PC-3 (cell line): Measurements from ENCODE around the gene MFNG. TPM values are rescaled to one million over a fixed set of nuclear protein-coding genes. Genes with fewer than 3 reads are reported as not detected.
"Not testable (repeated sequence)": the region's sequence is repeated elsewhere in the genome, so short reads cannot be mapped to it uniquely, and the experiment has no call there.

Experiments
- ATAC-seq: fragments of 200-7000 bp; cut with Tn5 transposase; 2 replicates; pipeline ENCODE4 v1.9.1; 2020; ENCODE audit warnings: mild to moderate bottlenecking, moderate library complexity
- BruUV-seq: library from RNA; stranded (reverse); fragments of 400-500 nt; replicated peaks from 2 replicates; lab custom pipeline; 2021; lab: Mats Ljungman, UMichigan
- CTCF ChIA-PET: fragments of 300-600 bp; sonication (Branson Sonifier 250); formaldehyde crosslinking; loops from one replicate; lab custom pipeline; 2022; ENCODE audit warnings: antibody characterized with exemption; lab: Charles Lee
- POLR2A ChIA-PET: fragments of 300-600 bp; sonication (Branson Sonifier 250); formaldehyde crosslinking; loops from one replicate; lab custom pipeline; 2022; ENCODE audit warnings: antibody characterized with exemption; ENCODE audit not compliant: unreplicated experiment; lab: Charles Lee
- DNase-seq: peaks from one replicate; pipeline ENCODE4 v3.0.0-alpha.2; 2015
- H2AFZ ChIP-seq: fragments of 300-600 bp; sonication (generic); 2 replicates; pipeline ENCODE4 v1.6.0; 2016; ENCODE audit warnings: antibody characterized with exemption, low read length
- H3F3A ChIP-seq: fragments of 300-600 bp; sonication (generic); one replicate; pipeline ENCODE4 v1.6.0; 2017; ENCODE audit warnings: antibody characterized with exemption, low read length, control low read depth, mild to moderate bottlenecking; ENCODE audit not compliant: unreplicated experiment
- H3K27ac ChIP-seq: fragments of 300-600 bp; sonication (generic); 2 replicates; pipeline ENCODE4 v1.5.1; 2016; ENCODE audit warnings: mild to moderate bottlenecking, low read length
- H3K27me3 ChIP-seq: fragments of 300-600 bp; sonication (generic); 2 replicates; pipeline ENCODE4 v1.6.1; 2016; ENCODE audit warnings: low read length, mixed read lengths
- H3K36me3 ChIP-seq: fragments of 300-600 bp; sonication (generic); 2 replicates; pipeline ENCODE4 v1.6.1; 2016; ENCODE audit warnings: low read depth, mixed run types, low read length, mixed read lengths
- H3K4me1 ChIP-seq: fragments of 300-600 bp; sonication (generic); 2 replicates; pipeline ENCODE4 v1.5.1; 2016; ENCODE audit warnings: low read length; ENCODE audit not compliant: insufficient read depth
- H3K4me2 ChIP-seq: fragments of 300-600 bp; sonication (generic); 2 replicates; pipeline ENCODE4 v1.6.0; 2016; ENCODE audit warnings: low read length
- H3K4me3 ChIP-seq: fragments of 300-600 bp; sonication (generic); 2 replicates; pipeline ENCODE4 v1.5.1; 2016; ENCODE audit warnings: mild to moderate bottlenecking, low read length, mixed read lengths
- H3K79me2 ChIP-seq: fragments of 300-600 bp; sonication (generic); 2 replicates; pipeline ENCODE4 v1.6.1; 2017; ENCODE audit warnings: low read length, mixed read lengths
- H3K9ac ChIP-seq: fragments of 300-600 bp; sonication (generic); 2 replicates; pipeline ENCODE4 v1.6.0; 2016; ENCODE audit warnings: mild to moderate bottlenecking, low read length
- H3K9me2 ChIP-seq: fragments of 300-600 bp; sonication (generic); replicated peaks from 2 replicates; pipeline ENCODE4 v1.6.1; 2016; ENCODE audit warnings: mixed run types, low read length, mixed read lengths
- H3K9me3 ChIP-seq: fragments of 300-600 bp; sonication (generic); 2 replicates; pipeline ENCODE4 v1.6.1; 2016; ENCODE audit warnings: low read length, mixed read lengths
- H4K20me1 ChIP-seq: fragments of 300-600 bp; sonication (generic); 2 replicates; pipeline ENCODE4 v1.6.1; 2016; ENCODE audit warnings: low read length, mixed read lengths
- EZH2 ChIP-seq: fragments of 300-600 bp; sonication (generic); IDR thresholded peaks from one replicate; pipeline ENCODE4 v1.6.1; 2017; ENCODE audit warnings: antibody characterized with exemption, mild to moderate bottlenecking, low read length; ENCODE audit not compliant: unreplicated experiment
- EZH2phosphoT487 ChIP-seq: fragments of 300-600 bp; sonication (generic); IDR thresholded peaks from 2 replicates; pipeline ENCODE4 v1.6.1; 2018; ENCODE audit warnings: mild to moderate bottlenecking, antibody characterized with exemption, low read length, borderline replicate concordance
- intact Hi-C: fragments of 100-400 bp; cut with micrococcal nuclease; formaldehyde crosslinking; loops from 2 replicates; pipeline ENCODE4 v1.9.0; 2023
- total RNA-seq: library from RNA; depleted of rRNA; stranded (reverse); fragments of >200 nt; gene quantifications from 2 replicates; pipeline ENCODE4 v1.2.3, GENCODE V29; 2014
- TF ChIP-seq, protein P1 (sequence below): fragments of 300-600 bp; sonication (generic); conservative IDR thresholded peaks from 2 replicates; pipeline ENCODE4 v1.5.1; 2017; ENCODE audit warnings: antibody characterized with exemption, low read depth, mild to moderate bottlenecking, low read length

Gene MFNG
- total RNA-seq, 1 experiment from 2014 or later = 1.7 TPM

DNA sequence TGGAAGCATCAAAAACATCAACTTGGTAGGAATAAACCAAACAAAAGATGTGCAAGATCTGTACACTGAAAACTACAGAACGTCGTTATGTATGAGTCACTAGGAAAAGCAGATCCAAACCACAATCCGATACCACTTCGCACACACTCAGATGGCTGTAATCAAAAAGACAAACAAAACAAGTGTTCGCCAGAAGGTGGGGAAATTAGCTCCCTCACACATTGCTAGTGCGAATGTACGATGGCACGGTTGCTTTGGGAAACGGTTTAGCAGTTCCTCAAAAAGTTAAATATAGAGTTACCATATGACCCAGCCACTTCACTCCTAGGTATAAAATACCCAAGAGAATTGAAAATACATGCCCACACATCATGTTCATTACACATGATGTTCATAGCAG lies 47.8 kb upstream of the MFNG start:
- Histone ChIP-seq H4K20me1 (no peaks in the 10 kb centered on the region), H3K27me3 (no peaks in the 10 kb centered on the region), H3K27ac (peak overlapping the region; percentile 53), H3K4me3 (peak overlapping the region; percentile 23; the same call in 1 of the 2 replicates), H2AFZ (no peak overlapping the region), H3K36me3 (no peaks in the 10 kb centered on the region; the same call in 1 of the 2 replicates), H3K4me2 (peak overlapping the region; percentile 50), H3K9ac (no peak overlapping the region), H3K9me2 (no peaks in the 10 kb centered on the region), H3F3A (no peaks in the 10 kb centered on the region), H3K79me2 (no peaks in the 10 kb centered on the region), H3K9me3 (no peaks in the 10 kb centered on the region), H3K4me1 (peaks cover 24% of the 10 kb centered on the region)
- ATAC-seq = peak; percentile 73
- intact Hi-C loops = no loop called here
- no peak for TF ChIP-seq EZH2phosphoT487
- TF ChIP-seq, protein P1, sequence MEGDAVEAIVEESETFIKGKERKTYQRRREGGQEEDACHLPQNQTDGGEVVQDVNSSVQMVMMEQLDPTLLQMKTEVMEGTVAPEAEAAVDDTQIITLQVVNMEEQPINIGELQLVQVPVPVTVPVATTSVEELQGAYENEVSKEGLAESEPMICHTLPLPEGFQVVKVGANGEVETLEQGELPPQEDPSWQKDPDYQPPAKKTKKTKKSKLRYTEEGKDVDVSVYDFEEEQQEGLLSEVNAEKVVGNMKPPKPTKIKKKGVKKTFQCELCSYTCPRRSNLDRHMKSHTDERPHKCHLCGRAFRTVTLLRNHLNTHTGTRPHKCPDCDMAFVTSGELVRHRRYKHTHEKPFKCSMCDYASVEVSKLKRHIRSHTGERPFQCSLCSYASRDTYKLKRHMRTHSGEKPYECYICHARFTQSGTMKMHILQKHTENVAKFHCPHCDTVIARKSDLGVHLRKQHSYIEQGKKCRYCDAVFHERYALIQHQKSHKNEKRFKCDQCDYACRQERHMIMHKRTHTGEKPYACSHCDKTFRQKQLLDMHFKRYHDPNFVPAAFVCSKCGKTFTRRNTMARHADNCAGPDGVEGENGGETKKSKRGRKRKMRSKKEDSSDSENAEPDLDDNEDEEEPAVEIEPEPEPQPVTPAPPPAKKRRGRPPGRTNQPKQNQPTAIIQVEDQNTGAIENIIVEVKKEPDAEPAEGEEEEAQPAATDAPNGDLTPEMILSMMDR = no peak
- TF ChIP-seq EZH2 = no peak
- POLR2A ChIA-PET = no interaction called here
- BruUV-seq = no TSS peak
- DNase-seq = peak; percentile 74
- CTCF ChIA-PET = interaction anchor here (0.6 to 1.4 kb wide), 4 partner anchors 12 to 110 kb away, joined by 3 to 4 read pairs (median 4); no protein-coding TSS in a partner anchor

DNA sequence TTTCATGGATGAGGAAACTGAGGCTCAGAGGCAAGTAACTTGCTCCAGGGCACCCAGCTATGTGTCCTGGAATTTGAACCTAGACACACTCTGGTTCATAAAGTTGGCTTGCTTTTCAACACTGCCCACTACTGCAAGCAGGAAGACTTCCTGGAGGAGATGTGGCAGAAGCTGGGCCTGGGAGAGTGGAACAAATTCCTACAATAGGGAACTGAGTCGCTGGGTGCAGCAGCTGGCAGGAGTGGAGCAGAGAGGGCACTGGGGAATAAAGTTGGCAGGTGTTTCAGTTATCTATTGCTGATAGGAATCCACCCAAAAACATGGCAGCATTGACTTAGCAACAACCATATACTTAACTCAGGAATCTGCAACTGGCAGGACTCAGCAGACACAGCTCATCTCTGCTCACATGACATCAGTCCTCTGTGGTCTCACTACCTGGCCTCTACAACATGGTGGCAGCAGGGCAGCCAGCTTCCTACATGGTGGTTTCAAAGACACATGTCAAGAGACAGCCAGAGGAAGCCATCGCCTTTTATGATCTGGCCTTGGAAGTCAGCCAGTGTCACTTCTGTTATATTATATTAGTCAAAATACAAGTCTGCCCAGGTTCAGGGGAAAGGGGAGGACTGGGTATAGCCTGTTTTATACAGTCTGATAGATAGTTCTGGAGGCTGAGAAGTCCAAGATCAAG lies 43.6 kb upstream of the MFNG start:
- no TSS peak for BruUV-seq
- Histone ChIP-seq H4K20me1 (no peaks in the 10 kb centered on the region), H3K4me2 (no peak overlapping the region), H3K79me2 (no peaks in the 10 kb centered on the region), H3K4me3 (no peak overlapping the region), H3K9me3 (no peaks in the 10 kb centered on the region), H3K36me3 (no peaks in the 10 kb centered on the region), H3K9me2 (no peaks in the 10 kb centered on the region), H3F3A (no peaks in the 10 kb centered on the region), H3K27me3 (no peaks in the 10 kb centered on the region), H2AFZ (no peak overlapping the region), H3K9ac (no peak overlapping the region), H3K27ac (no peak overlapping the region), H3K4me1 (peaks cover 41% of the 10 kb centered on the region)
- intact Hi-C loops = no loop called here
- TF ChIP-seq EZH2phosphoT487 (no peak), EZH2 (no peak)
- TF ChIP-seq, protein P1 = no peak
- ATAC-seq = no peak
- ChIA-PET POLR2A (no interaction called here), CTCF (no interaction called here)
- DNase-seq = peak; percentile 56

DNA sequence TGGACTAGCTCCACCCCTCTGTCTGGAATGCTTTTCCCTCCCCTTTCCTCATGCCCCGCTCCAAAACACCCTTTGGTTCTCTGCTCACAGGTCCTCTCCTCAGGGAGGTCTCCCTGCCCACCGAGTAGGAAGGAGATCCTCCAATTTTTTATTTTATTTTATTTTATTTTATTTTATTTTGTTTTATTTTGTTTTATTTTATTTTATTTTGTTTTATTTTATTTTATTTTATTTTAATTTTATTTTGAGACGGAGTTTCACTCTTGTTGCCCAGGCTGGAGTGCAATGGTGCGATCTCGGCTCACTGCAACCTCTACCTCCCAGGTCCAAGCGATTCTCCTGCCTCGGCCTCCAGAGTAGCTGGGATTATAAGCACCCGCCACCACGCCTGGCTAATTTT lies 41.8 kb upstream of the MFNG start:
- POLR2A ChIA-PET, H3K79me2 ChIP-seq, H3K9ac ChIP-seq, H3K9me2 ChIP-seq, ATAC-seq, H3K27ac ChIP-seq, H3K36me3 ChIP-seq, CTCF ChIA-PET, H4K20me1 ChIP-seq, BruUV-seq, intact Hi-C loops, H3K9me3 ChIP-seq, H2AFZ ChIP-seq, H3K4me2 ChIP-seq, DNase-seq, H3K4me3 ChIP-seq, H3K27me3 ChIP-seq, H3F3A ChIP-seq: not testable (repeated sequence)
- peaks cover 29% of the 10 kb centered on the region for H3K4me1 ChIP-seq

DNA sequence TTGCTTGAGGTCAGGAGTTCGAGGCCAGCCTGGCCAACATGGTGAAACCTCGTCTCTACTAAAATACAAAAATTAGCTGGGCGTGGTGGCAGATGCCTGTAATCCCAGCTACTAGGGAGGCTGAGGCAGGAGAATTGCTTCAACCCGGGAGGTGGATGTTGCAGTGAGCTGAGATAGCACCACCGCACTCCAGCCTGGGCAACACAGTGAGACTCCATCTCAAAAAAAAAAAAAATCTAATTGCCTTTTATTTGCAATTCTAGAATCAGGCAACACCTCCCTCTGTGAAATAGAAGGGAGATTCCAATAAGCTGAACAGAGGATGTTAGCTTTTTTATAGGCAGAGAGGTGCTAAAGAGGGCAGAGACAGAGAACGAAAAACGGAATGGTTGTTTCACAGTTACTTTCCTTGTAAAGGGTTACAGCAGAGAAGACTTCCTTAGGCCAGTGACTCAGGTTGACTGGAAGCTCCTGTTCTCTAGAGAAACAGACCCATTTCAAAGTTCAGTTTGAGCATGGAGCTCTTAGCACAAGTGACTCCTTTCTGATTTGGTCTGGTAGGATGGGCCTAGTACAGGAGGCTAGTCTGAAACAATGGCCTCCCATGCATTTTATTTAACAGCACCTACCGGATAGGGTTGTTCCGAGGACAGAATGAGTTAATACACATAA lies 41.0 kb upstream of the MFNG start:
- ATAC-seq, H3K27me3 ChIP-seq, H3K9me2 ChIP-seq, H3K4me2 ChIP-seq, DNase-seq, H3F3A ChIP-seq, POLR2A ChIA-PET, H3K4me3 ChIP-seq, CTCF ChIA-PET, H3K79me2 ChIP-seq, H4K20me1 ChIP-seq, H3K36me3 ChIP-seq, intact Hi-C loops, H2AFZ ChIP-seq, H3K9ac ChIP-seq, H3K9me3 ChIP-seq, BruUV-seq: not testable (repeated sequence)
- H3K4me1 ChIP-seq = peaks cover 29% of the 10 kb centered on the region
- peak overlapping the region; percentile 82; the same call in 1 of the 2 replicates for H3K27ac ChIP-seq
